Activated T-cell treated with anti-CD3 and anti-CD28 coated beads, Interleukin-2, amount 50 U/mL, for 1 hour (primary cell): ENCODE results near the gene ITGAV.

Experiments
- DNase-seq: peaks from one replicate; pipeline ENCODE4 v3.0.0-alpha.2; 2020

ITGAV gene

GRCh38 chr2:186687807-186688211 is 98.0 kb downstream of the ITGAV start:
- DNase-seq, result no peak

DNA sequence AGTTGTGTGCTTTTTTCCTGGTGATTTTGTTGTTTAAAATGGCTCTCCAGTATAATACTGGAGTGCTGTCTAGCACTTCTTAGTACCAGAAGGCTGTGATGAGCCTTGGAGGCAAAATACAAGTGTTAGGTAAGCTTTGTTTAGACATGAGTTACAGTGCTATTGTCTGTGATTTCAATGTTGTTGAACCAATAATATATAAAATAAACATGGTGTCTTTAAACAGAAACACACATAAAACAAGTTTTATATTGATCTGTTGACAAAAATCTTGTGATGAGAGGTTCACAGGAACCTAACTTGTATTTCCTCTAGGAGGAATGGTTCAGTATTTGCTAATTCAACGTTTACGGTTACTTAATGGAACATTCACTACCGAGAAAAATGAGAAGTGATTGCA is 99.0 kb downstream of the ITGAV start:
- no peak for DNase-seq

GRCh38 chr2:186690786-186691185 is 100.9 kb downstream of the ITGAV start:
- no peak for DNase-seq

DNA sequence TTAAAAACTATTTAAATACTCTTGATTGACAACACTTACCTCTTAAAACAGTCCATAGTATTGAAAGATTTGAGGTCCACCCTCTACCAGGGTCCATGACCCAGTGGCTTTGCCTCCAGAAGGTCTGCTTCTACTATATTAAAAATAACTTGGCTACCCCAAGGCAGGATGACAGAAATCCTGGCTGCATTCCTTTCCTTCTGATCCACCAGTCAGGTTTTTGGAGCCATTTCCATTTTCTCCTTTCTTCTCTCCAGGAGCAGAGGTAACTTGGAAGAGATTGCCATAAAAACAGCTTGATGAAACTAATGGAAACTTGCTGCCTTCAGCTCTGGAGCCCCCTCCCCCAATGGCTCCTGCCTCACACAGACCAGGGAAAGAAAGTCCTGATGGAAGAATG is 101.4 kb downstream of the ITGAV start:
- DNase-seq, result no peak

- DNase-seq, result no peak
These were observed 102.0 kb downstream of the ITGAV start for GRCh38 chr2:186691900-186692299.

DNA sequence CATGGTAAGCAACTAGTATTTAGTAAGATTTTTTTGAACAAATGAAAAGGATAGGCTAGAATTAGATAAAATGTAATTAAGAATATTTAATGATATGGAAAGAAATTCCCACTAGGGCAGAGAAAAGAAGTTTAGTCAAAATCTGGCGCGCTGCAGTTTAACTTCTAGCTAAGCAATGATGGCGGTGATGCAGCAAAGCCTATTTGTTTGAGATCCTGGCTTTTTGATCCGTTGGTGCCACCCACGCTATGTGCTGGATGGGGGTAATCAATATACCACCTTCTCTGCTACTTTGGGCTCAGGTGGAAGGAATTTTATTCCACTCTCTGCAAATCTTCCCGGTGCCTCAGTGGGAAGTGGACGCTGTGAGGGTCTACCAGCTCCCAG is 103.6 kb downstream of the ITGAV start:
- DNase-seq, result no peak

DNA sequence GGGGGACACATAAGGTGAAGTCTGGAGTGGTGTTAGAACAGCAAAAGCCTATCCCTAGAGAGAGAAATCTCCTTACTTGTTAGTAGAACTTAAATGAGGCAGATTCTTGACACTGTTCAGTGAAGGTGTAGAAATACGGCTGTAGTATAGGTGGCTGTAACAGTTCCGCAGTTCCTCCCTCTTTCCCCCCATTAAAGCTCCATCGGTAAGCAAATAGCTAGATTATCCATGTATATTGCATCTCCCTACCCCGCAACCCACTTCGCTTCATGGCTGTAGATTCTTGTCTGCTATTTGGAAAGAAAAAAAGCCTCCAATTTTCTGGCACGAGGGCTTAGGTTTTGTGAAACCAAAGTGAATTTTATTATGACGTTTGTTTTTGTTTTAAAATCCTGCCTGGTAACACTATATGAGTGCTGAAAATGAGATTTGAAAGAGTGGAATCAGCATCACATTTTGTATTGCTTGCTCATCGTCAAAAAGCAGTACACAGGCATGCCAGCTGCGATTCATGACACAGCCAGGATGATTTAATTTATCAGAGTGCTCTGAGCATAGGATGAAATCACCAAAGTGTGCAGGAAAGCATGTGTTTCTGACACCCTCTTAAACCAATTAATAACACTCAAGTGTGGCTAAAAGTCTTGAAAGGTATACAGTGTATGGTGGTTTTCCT is 105.4 kb downstream of the ITGAV start:
- no peak for DNase-seq

- no peak for DNase-seq
These were observed 106.4 kb downstream of the ITGAV start for GRCh38 chr2:186696290-186696689.

DNA sequence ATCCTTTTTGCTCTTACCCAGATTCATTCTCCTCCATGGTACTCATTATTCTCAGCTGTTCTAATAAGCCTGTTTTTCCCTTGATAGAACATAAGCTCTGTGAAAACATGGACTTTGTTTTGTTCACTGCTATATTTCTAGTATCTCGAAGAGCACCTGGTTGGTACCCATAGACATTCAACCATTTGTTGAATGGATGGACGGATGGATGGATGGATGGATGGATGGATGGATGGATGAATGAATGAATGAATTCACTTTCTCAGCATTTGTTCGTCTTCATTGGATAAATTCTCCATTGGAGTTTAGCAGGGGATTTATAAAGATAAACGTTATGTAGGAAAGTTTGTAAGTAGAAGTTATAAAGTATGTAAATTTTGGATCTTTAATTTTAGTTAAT is 106.9 kb downstream of the ITGAV start:
- no peak for DNase-seq

- no peak for DNase-seq
These were observed 107.7 kb downstream of the ITGAV start for GRCh38 chr2:186697536-186697935.

GRCh38 chr2:186699742-186700141 is 109.9 kb downstream of the ITGAV start:
- DNase-seq, result no peak

DNA sequence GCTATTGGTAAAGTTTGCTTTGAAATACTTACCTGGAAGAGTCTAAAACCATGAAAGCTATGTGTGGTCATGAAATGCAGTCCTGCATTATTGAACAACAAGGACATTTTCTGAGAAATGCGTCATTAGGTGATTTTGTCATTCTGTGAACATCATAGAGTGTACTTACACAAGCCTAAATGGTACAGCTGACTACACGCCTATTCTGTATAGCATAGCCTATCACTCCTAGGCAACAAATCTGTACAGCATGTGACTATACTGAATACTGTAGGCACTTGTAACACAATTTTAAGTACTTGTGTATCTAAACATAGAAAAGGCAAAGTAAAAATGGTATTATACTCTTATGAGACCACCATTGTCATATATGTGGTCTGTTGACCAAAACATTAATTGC is 112.2 kb downstream of the ITGAV start:
- no peak for DNase-seq

- DNase-seq, result no peak
These were observed 112.6 kb downstream of the ITGAV start for GRCh38 chr2:186702501-186702900.

DNA sequence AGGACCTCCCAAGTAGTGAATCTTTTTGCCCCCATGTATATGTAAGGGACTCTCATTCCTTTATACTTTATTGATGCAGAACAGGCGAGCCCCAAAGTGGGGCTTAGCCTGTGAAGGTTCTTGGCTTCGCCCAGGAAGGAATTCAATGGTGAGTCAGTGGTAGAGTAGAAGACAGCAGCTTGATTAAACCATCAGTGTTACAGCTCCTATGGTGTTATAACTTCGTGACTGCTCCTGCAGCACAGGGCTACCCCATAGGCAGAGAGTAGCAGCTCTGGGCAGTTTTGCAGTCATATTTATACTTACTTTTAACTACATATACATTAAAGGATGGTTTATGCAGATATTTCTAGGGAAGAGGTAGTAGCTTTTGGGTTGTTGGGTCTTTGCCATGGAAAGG is 115.0 kb downstream of the ITGAV start:
- no peak for DNase-seq

DNA sequence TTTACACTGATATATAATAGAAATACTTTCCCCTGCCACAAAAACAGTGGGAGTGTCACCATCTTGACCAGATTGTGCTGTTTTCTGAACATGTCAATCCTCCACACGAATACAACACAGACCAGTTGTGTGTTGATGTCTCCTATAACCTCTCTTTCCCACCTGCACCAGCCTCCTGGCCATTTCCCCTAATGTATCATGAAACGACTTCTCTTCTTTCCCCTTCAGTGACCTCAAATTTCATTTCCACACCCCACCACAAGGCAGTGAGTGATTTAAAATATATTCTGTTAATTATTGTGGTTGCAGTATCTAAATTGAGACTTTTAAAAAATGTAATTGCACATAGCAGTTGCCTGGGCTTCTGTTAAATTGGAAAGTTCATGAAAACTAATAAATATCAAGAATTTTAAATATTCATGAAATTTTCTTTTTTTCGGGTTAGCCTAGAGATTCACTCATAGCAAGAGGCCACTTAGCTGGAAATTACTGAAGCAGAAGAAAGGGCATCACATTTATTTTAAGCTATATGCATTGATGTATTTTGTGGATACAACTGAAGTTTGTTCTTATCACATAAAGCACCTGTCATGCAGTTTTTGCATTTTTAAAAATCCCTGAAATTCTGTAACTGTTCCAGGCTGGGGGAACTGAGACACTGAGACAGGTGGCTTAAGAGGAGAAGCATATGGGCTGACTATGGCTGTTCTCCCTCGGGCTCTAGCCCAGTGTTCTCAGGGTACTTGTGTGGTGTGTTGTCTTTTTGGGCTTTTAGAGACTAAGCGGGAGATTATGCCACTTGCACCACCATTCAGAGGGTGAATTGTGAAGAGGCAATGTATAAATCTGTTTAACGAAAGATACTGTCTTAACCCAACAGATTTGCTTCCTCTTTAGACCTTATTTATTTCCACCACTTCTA is 119.9 kb downstream of the ITGAV start:
- DNase-seq, result no peak

DNA sequence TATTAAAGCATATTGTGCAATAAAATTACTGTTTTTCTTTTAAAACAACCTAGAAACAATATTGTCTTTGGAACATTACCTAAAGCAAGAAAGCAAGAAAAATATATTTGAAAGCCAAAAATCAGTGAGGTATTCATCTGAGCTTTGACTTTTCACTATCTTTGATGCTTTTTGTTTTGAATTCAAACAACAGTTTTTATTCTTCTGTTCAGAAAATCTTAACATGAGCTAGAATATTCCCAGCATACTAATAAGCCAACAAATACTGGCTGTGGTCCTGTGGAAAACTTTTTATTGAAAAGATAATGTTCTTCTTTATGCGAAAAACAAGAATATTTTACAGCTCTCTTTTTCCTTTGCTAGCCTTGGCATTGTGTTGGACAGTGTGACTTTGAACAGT is 123.8 kb downstream of the ITGAV start:
- no peak for DNase-seq

DNA sequence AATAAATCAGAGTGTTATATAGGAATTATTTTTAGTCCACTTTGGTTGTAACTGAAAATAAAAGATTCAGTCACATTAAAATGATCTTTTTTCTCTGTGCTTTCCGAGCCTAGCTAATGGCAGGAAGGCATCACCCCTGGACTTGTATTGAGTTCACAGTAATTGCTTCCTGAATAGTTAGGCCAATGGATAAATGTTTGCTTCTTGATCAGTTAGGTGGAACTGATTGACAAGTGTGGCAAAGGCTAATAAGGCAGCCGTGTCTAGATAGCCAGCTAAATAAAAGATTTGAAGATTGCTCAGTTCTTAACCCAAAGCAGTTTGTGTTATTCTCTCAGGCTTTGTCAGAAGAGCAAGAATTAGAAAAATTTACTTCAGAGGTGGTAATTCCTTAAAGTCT is 124.8 kb downstream of the ITGAV start:
- no peak for DNase-seq

GRCh38 chr2:186716004-186716403 is 126.1 kb downstream of the ITGAV start:
- DNase-seq, result no peak

GRCh38 chr2:186716899-186717298 is 127.0 kb downstream of the ITGAV start:
- DNase-seq, result no peak

DNA sequence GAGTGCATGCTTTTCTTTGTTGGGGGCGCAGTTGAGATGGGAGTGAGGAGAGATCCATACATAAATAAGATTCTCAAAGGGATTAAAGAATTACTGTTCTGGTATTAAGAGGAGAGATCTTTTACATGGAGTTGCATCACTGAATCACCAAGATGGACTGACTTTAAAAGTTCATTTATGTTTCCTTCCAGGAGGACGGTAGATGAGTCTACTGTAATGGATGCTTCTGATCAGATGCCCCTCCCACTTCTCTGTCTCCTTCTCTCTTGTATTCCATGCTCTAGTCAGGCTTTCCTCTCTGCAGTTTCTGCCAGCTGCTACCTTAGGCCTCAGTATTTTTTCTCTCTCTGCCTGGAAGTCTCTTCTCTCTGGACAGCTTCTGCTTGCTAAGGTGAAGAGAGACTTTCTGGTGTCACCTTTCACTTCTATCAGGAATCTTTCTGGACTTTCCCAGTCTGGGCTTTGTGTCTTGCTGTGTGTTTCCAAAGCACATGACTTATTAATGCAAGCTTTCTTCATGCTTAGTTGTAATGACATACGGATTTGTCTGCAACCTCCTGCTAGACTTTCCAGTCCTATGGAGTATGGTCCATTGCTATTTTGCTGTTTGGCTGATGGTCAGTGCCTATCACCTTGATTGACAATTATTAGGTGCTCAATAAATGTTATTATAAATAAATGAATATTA is 127.6 kb downstream of the ITGAV start:
- DNase-seq, result no peak

DNA sequence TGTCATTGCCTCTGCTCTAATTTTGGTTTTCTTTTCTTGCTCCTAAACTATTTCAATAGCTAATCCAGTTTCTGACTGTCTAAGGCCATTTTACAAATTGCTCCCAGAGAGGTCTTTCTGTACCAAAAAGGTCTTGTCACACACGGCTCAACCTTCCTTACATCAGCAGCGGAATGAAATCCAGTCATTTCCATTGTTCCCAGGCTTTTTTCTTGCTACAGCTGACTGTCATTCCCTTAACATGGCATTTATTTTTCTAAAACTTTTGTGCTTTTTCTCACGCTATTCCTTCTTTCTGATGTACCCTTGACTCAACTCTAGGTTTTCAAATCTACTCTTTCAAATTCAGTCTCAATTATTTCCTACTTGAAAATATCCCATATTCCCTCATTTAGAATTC is 128.3 kb downstream of the ITGAV start:
- no peak for DNase-seq

DNA sequence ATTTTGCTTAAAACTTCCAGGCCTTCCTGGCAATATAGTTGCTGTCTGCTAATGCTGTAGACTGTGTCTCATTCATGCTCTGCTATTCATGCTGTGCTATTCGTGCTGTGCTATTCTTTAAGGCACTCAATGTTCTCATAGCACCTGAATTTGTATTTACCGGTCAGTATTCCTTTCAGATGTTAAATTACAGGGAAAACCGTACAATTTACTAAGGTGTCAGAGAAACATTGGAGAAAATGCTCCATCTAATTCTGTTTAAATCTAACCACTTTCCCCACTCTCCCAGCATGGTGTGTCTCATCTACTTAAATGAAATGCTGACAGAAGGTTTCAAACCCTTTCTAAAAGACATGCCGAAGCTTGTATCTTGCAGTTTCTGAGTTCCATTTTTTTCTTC is 129.0 kb downstream of the ITGAV start:
- no peak for DNase-seq

DNA sequence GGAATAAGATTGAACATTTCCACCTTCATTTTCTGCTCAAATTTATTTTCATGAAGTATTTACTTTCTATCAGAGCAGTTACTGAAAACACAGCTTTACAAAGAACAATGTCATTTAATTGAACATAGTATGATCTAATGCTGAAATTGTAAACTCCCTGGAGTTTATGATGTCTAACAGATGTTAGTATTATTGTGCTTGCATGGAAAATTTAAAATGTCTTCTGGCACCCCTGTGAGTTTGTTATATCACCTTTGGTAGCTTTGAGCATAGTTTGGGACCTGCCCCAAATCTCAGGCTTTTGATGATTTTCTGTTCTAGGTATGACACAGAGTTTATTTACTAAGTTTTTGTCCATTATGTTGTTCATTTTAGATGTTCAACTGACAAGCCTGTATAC is 132.1 kb downstream of the ITGAV start:
- no peak for DNase-seq

GRCh38 chr2:186724736-186725135 is 134.9 kb downstream of the ITGAV start:
- DNase-seq, result no peak
